CD14-positive monocyte (primary cell): Measurements from ENCODE around the gene GNG13. TPM values are rescaled to one million over a fixed set of nuclear protein-coding genes. Genes with fewer than 3 reads are reported as not detected.

ENCODE experiments used
- DNase-seq, 3 donors: peaks; one replicate each; pipeline ENCODE4 v3.0.0-alpha.2; 2011 to 2022
- H2AFZ ChIP-seq: 2 replicates; pipeline ENCODE4 v1.6.0; 2012; ENCODE audit warnings: mild to moderate bottlenecking, low read depth, low read length, inconsistent platforms; ENCODE audit not compliant: insufficient read depth, poor library complexity, severe bottlenecking
- H3K27ac ChIP-seq, 2 donors: 1 replicate in 1 of 2; 2 replicates in 1 of 2; pipeline ENCODE4 v1.5.1; 2012 to 2013; ENCODE audit warnings: low read length in 2 of 2, control low read depth in 1 of 2, inconsistent platforms in 1 of 2, low read depth in 1 of 2, mild to moderate bottlenecking in 1 of 2
- H3K27me3 ChIP-seq, 2 donors: one replicate each; pipeline versions ENCODE4 v1.6.0 to v1.6.1; 2011 to 2013; ENCODE audit warnings: low read length in 2 of 2; ENCODE audit not compliant: control insufficient read depth in 2 of 2, insufficient read depth in 2 of 2
- H3K36me3 ChIP-seq, 2 donors: replicated peaks in 1 of 2; 1 replicate in 1 of 2; 2 replicates in 1 of 2; pipeline versions ENCODE4 v1.5.1 to v1.6.1; 2012 to 2013; ENCODE audit warnings: low read length in 2 of 2, control low read depth in 1 of 2, inconsistent platforms in 1 of 2, mild to moderate bottlenecking in 1 of 2; ENCODE audit not compliant: insufficient read depth in 2 of 2, control insufficient read depth in 1 of 2
- H3K4me1 ChIP-seq, 2 donors: 1 replicate in 1 of 2; 2 replicates in 1 of 2; pipeline versions ENCODE4 v1.5.1 to v1.6.1; 2012 to 2013; ENCODE audit warnings: low read length in 2 of 2, control low read depth in 1 of 2, inconsistent platforms in 1 of 2, mild to moderate bottlenecking in 1 of 2, moderate library complexity in 1 of 2; ENCODE audit not compliant: insufficient read depth in 2 of 2, control insufficient read depth in 1 of 2
- H3K4me2 ChIP-seq: replicated peaks from 2 replicates; pipeline ENCODE3; 2012; ENCODE audit warnings: low read length, moderate library complexity, mild to moderate bottlenecking; ENCODE audit not compliant: poor library complexity, severe bottlenecking; ENCODE audit errors: extremely low read depth
- H3K4me3 ChIP-seq, 3 experiments: fragments of 200-600 bp in 1 of 3; sonication (generic) in 1 of 3; replicated peaks in 1 of 3; 1 replicate in 2 of 3; 2 replicates in 1 of 3; pipeline ENCODE4 v1.5.1; 2011 to 2013; ENCODE audit warnings: low read length in 3 of 3, mild to moderate bottlenecking in 3 of 3, control low read depth in 2 of 3, low read depth in 2 of 3, inconsistent platforms in 1 of 3, moderate library complexity in 1 of 3
- H3K79me2 ChIP-seq: 2 replicates; pipeline ENCODE4 v1.6.0; 2012; ENCODE audit warnings: mild to moderate bottlenecking, control low read depth, inconsistent platforms, low read length, moderate library complexity; ENCODE audit not compliant: insufficient read depth
- H3K9ac ChIP-seq: 2 replicates; pipeline ENCODE4 v1.6.0; 2017; ENCODE audit warnings: low read length, mild to moderate bottlenecking; ENCODE audit not compliant: insufficient read depth, poor library complexity, severe bottlenecking
- H3K9me3 ChIP-seq, 2 donors: replicated peaks in 1 of 2; 1 replicate in 1 of 2; 2 replicates in 1 of 2; pipeline versions ENCODE4 v1.5.1 to v1.6.1; 2012 to 2013; ENCODE audit warnings: low read length in 2 of 2, control low read depth in 1 of 2; ENCODE audit not compliant: control insufficient read depth in 1 of 2, insufficient read depth in 1 of 2
- H4K20me1 ChIP-seq: 2 replicates; pipeline ENCODE4 v1.6.0; 2012; ENCODE audit warnings: mild to moderate bottlenecking, low read length, control low read depth, moderate library complexity; ENCODE audit not compliant: insufficient read depth
- H3K27ac Mint-ChIP-seq, 7 donors: one replicate each; pipeline ENCODE4 v1.8.0; 2020; ENCODE audit warnings: mild to moderate bottlenecking in 7 of 7, mixed read lengths in 7 of 7, moderate library complexity in 6 of 7, inconsistent platforms in 2 of 7
- H3K27me3 Mint-ChIP-seq, 3 donors: one replicate each; pipeline ENCODE4 v1.8.0; 2021 to 2022; ENCODE audit warnings: low read depth in 3 of 3, mild to moderate bottlenecking in 3 of 3, mixed read lengths in 3 of 3, moderate library complexity in 3 of 3, inconsistent platforms in 1 of 3
- H3K36me3 Mint-ChIP-seq, 2 donors: one replicate each; pipeline ENCODE4 v1.8.0; 2020; ENCODE audit warnings: mixed read lengths in 2 of 2, inconsistent platforms in 1 of 2, mild to moderate bottlenecking in 1 of 2
- H3K4me1 Mint-ChIP-seq: one replicate; pipeline ENCODE4 v1.8.0; 2020; ENCODE audit warnings: mild to moderate bottlenecking, mixed read lengths
- H3K4me3 Mint-ChIP-seq, 2 donors: one replicate each; pipeline ENCODE4 v1.8.0; 2020; ENCODE audit warnings: mild to moderate bottlenecking in 2 of 2, mixed read lengths in 2 of 2, moderate library complexity in 1 of 2
- H3K9me3 Mint-ChIP-seq, 7 donors: one replicate each; pipeline ENCODE4 v1.8.0; 2020 to 2022; ENCODE audit warnings: mixed read lengths in 7 of 7, mild to moderate bottlenecking in 6 of 7, moderate library complexity in 6 of 7, inconsistent platforms in 2 of 7
- WGBS: methylation state at CpG from one replicate; pipeline ENCODE4 v1.1.5; 2013; ENCODE audit warnings: missing lambda C conversion rate; ENCODE audit not compliant: insufficient coverage; 5-methylcytosine and 5-hydroxymethylcytosine counted together
- intact Hi-C, 2 donors: fragments of 100-400 bp; cut with micrococcal nuclease; formaldehyde crosslinking; loops; one replicate each; pipeline versions ENCODE4 v1.15.0 to v1.15.1; 2023
- polyA plus RNA-seq, 3 donors: library from polyadenylated mRNA; depleted of rRNA in 1 of 3; unstranded in 2 of 3; stranded (reverse) in 1 of 3; fragments of 300-500 nt in 2 of 3; fragments of >200 nt in 1 of 3; fragmentation: Illumina TruSeq in 2 of 3; gene quantifications; 1 replicate in 2 of 3; 2 replicates in 1 of 3; pipeline ENCODE4 v1.2.3, GENCODE V29; 2012 to 2021
- TF ChIP-seq, protein P1 (sequence below): fragments of 200-600 bp; IDR thresholded peaks from one replicate; pipeline ENCODE4 v1.8.0; 2022; ENCODE audit warnings: antibody characterized with exemption, mild to moderate bottlenecking

GNG13 gene
- polyA plus RNA-seq, 3 donors, result not detected

- no peak overlapping the region for H3K4me2 ChIP-seq
- no peaks in the 10 kb centered on the region for H4K20me1 ChIP-seq
- Mint-ChIP-seq H3K4me3 (no peak overlapping the region), H3K27ac (peak overlapping the region in 1 of 7 donors; percentile 43), H3K36me3 (peaks cover 13 to 36% of the 10 kb centered on the region in 2 donors), H3K9me3 (peaks cover 0 to 5% (median 0%) of the 10 kb centered on the region in 7 donors), H3K27me3 (peaks cover 8 to 25% (median 12%) of the 10 kb centered on the region in 3 donors), H3K4me1 (no peaks in the 10 kb centered on the region)
- H3K36me3 ChIP-seq, result peaks cover 0 to 4% of the 10 kb centered on the region in 2 donors
- TF ChIP-seq, protein P1, sequence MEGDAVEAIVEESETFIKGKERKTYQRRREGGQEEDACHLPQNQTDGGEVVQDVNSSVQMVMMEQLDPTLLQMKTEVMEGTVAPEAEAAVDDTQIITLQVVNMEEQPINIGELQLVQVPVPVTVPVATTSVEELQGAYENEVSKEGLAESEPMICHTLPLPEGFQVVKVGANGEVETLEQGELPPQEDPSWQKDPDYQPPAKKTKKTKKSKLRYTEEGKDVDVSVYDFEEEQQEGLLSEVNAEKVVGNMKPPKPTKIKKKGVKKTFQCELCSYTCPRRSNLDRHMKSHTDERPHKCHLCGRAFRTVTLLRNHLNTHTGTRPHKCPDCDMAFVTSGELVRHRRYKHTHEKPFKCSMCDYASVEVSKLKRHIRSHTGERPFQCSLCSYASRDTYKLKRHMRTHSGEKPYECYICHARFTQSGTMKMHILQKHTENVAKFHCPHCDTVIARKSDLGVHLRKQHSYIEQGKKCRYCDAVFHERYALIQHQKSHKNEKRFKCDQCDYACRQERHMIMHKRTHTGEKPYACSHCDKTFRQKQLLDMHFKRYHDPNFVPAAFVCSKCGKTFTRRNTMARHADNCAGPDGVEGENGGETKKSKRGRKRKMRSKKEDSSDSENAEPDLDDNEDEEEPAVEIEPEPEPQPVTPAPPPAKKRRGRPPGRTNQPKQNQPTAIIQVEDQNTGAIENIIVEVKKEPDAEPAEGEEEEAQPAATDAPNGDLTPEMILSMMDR, result no peak
- H3K27me3 ChIP-seq, result peaks cover 5 to 15% of the 10 kb centered on the region in 2 donors
- H3K9ac ChIP-seq, result no peak overlapping the region
- intact Hi-C loops, result no loop called here
- WGBS, result 92% methylated on average over 31 of the region's 33 CpGs
- H2AFZ ChIP-seq, result no peak overlapping the region
- no peak overlapping the region for H3K27ac ChIP-seq
- H3K4me3 ChIP-seq, result no peak overlapping the region
- no peaks in the 10 kb centered on the region for H3K79me2 ChIP-seq
- H3K4me1 ChIP-seq, result no peaks in the 10 kb centered on the region
- DNase-seq, result no peak
- H3K9me3 ChIP-seq, result no peaks in the 10 kb centered on the region
Measured at GRCh38 chr16:795580-796229, 4.8 kb downstream of the GNG13 start.

DNA sequence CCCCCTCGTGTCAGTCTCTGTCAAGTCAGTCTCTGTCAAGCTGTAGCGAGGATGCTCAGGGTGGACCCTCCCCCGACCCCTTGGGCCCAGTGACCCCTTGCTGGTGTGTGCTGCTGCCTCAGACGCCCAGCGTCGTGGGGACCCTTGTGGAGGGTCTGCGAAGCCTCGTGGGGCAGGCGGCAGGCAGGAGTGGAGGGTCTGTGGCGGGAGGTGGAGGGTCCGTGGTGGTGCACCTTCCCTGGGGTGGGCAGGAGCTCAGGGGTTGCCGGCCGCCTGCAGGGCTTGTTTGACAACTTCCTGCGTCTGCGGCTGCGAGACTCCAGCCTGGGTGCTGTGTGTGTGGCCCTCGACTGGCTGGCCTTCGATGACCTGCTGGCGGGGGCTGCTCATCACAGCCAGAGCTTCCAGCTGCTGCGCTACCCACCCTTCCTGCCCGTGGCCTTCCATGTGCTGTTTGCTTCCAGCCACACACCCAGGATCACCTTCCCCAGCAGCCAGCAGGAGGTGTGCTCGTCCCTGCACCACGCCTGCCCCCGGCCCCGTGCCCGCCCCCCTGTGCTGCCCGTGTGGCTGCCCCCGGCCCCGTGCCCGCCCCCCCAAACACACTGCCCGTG is 5.6 kb downstream of the GNG13 start:
- no peaks in the 10 kb centered on the region for H3K4me1 ChIP-seq
- H3K4me3 ChIP-seq, result no peak overlapping the region
- Mint-ChIP-seq H3K9me3 (peaks cover 0 to 5% (median 0%) of the 10 kb centered on the region in 7 donors), H3K27me3 (peaks cover 2 to 17% (median 9%) of the 10 kb centered on the region in 3 donors), H3K4me3 (no peak overlapping the region), H3K4me1 (peaks cover under 1% of the 10 kb centered on the region), H3K36me3 (peaks cover 13 to 36% of the 10 kb centered on the region in 2 donors), H3K27ac (no peak overlapping the region)
- peaks cover under 1 to 7% of the 10 kb centered on the region in 2 donors for H3K27me3 ChIP-seq
- H3K36me3 ChIP-seq, result peaks cover 0 to 4% of the 10 kb centered on the region in 2 donors
- no peak overlapping the region for H3K9ac ChIP-seq
- WGBS, result 94% methylated on average over 21 of the region's 31 CpGs
- TF ChIP-seq, protein P1, result no peak
- no peak for DNase-seq
- no peak overlapping the region for H3K27ac ChIP-seq
- no peaks in the 10 kb centered on the region for H3K9me3 ChIP-seq
- intact Hi-C loops, result no loop called here
- H3K4me2 ChIP-seq, result no peak overlapping the region
- H3K79me2 ChIP-seq, result no peaks in the 10 kb centered on the region
- no peaks in the 10 kb centered on the region for H4K20me1 ChIP-seq
- no peak overlapping the region for H2AFZ ChIP-seq
